Measurements from ENCODE around the gene CDCP1. TPM values are rescaled to one million over a fixed set of nuclear protein-coding genes. Genes with fewer than 3 reads are reported as not detected.

Gene CDCP1
- total and polyA plus RNA-seq, 2 donors (not counting 1 experiment from before 2014, with no cell fraction given), result not detected

DNA sequence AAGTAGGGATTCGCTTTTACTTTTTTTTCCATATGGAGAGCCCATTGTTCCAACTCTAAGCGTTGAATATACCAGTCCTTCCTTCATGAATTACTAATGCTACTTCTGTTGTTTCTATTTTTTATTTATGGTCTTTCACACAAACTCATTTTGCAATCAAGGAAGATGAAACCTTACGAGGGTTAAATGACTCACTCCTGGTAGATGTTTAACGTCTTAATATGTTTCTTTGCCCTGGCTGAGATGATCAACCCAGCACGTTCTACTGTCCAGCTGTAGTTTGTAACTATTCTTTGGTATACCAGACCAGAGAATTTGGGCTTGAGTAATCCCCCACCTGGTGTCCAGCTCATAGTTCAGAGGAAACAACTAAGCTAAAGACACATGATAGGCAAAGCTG lies 23.1 kb downstream of the CDCP1 start:
- Histone ChIP-seq H3K27me3 (replicated peaks in 1 of 4; ENCODE audit: control extremely low read depth in 1 of 4, control insufficient read depth in 3 of 4, insufficient read depth in 4 of 4, low read length in 3 of 4) (peaks cover 0 to 10% (median 4%) of the 10 kb centered on the region in 4 experiments), H3K4me2 (replicated peaks; ENCODE audit: low read depth, low read length, poor library complexity, severe bottlenecking) (no peak overlapping the region), H3K36me3 (replicated peaks in 1 of 2; ENCODE audit: control extremely low read depth in 1 of 2, control insufficient read depth in 1 of 2, extremely low read depth in 1 of 2, insufficient read depth in 2 of 2, low read length in 1 of 2) (no peaks in the 10 kb centered on the region), H3K79me2 (ENCODE audit: control insufficient read depth, insufficient read depth, low read length) (no peaks in the 10 kb centered on the region), H4K20me1 (ENCODE audit: control insufficient read depth, insufficient read depth, low read length, poor library complexity, severe bottlenecking) (no peaks in the 10 kb centered on the region), H3K9me3 (ENCODE audit: control extremely low read depth in 1 of 3, control insufficient read depth in 2 of 3, insufficient read depth in 1 of 3, low read length in 2 of 3) (no peaks in the 10 kb centered on the region), H3K4me3 (ENCODE audit: control extremely low read depth in 1 of 5, extremely low read depth in 1 of 5, insufficient read depth in 1 of 5, low read depth in 2 of 5, low read length in 4 of 5) (no peak overlapping the region), H2AFZ (ENCODE audit: insufficient read depth, low read depth, low read length, poor library complexity, severe bottlenecking) (no peak overlapping the region), H3K27ac (ENCODE audit: low read length in 2 of 2) (no peak overlapping the region), H3K9ac (ENCODE audit: low read length) (no peak overlapping the region), H3K4me1 (ENCODE audit: control insufficient read depth in 2 of 2, insufficient read depth in 2 of 2, low read length in 2 of 2) (no peaks in the 10 kb centered on the region)
- CTCF ChIA-PET, result no interaction called here
- ATAC-seq (ENCODE audit: low read depth), result no peak
- no peaks in the 10 kb centered on the region for H3K9me3 Mint-ChIP-seq (ENCODE audit: insufficient read depth)
- DNase-seq, result no peak
- TF ChIP-seq, protein P1, sequence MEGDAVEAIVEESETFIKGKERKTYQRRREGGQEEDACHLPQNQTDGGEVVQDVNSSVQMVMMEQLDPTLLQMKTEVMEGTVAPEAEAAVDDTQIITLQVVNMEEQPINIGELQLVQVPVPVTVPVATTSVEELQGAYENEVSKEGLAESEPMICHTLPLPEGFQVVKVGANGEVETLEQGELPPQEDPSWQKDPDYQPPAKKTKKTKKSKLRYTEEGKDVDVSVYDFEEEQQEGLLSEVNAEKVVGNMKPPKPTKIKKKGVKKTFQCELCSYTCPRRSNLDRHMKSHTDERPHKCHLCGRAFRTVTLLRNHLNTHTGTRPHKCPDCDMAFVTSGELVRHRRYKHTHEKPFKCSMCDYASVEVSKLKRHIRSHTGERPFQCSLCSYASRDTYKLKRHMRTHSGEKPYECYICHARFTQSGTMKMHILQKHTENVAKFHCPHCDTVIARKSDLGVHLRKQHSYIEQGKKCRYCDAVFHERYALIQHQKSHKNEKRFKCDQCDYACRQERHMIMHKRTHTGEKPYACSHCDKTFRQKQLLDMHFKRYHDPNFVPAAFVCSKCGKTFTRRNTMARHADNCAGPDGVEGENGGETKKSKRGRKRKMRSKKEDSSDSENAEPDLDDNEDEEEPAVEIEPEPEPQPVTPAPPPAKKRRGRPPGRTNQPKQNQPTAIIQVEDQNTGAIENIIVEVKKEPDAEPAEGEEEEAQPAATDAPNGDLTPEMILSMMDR (IDR thresholded peaks at IDR 0.05), result no peak
- no peak for TF ChIP-seq EZH2 (IDR thresholded peaks at IDR 0.05; ENCODE audit: borderline replicate concordance, insufficient read depth, low read depth, low read length, poor library complexity, severe bottlenecking)
- H3K4me3 Mint-ChIP-seq, result no peak overlapping the region
- WGBS (ENCODE audit: insufficient coverage), result 100% methylated on average over 1 of the region's 5 CpGs
- intact Hi-C loops (cut with micrococcal nuclease), result no loop called here
- H3K4me1 Mint-ChIP-seq, result no peaks in the 10 kb centered on the region
- H3K27me3 Mint-ChIP-seq, result peaks cover 49% of the 10 kb centered on the region
- H3K27ac Mint-ChIP-seq, result no peak overlapping the region
- POLR2A ChIA-PET, result no interaction called here

DNA sequence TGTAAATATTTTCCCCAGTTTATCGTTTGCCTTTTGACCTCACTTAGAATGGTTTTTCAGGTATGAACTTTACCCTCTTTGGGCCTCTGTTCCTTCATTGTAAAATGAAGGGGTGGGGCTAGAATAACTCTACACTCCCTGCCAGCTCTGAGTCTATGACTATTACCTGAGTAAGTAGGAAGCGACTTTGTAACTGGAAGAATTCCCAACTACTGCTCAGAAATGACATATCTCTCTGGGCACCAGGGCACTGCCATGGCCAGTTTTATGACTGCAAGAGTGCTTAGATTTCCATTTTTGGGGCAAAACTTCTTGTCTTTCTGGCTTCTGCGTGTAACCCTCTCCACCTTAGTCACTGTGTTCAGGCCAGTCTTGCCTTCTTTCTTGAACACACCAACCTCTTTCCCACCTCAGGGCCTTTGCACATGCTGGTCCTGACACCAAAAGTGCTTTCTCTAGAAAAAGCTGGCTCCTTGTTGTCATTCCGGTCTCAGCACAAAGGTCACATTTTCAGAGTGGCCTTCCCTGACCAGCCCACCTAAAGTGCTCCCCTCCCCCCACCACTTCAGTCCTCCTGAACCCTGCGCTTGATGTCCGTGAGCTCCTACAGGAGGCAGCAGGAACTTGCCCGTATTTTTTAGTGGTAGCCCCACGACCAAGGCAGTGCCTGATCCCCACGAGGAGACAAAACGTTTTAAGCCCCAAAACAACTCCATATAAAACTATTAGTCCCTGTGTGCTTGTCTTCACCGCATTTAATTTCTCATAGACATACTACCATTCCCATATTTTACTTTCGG lies 25.6 kb downstream of the CDCP1 start:
- POLR2A ChIA-PET, result no interaction called here
- Histone ChIP-seq H3K36me3 (replicated peaks in 1 of 2; ENCODE audit: control extremely low read depth in 1 of 2, control insufficient read depth in 1 of 2, extremely low read depth in 1 of 2, insufficient read depth in 2 of 2, low read length in 1 of 2) (no peaks in the 10 kb centered on the region), H3K9me3 (ENCODE audit: control extremely low read depth in 1 of 3, control insufficient read depth in 2 of 3, insufficient read depth in 1 of 3, low read length in 2 of 3) (no peaks in the 10 kb centered on the region), H3K4me3 (ENCODE audit: control extremely low read depth in 1 of 5, extremely low read depth in 1 of 5, insufficient read depth in 1 of 5, low read depth in 2 of 5, low read length in 4 of 5) (no peak overlapping the region), H3K27me3 (replicated peaks in 1 of 4; ENCODE audit: control extremely low read depth in 1 of 4, control insufficient read depth in 3 of 4, insufficient read depth in 4 of 4, low read length in 3 of 4) (peaks cover 0 to 10% (median 3%) of the 10 kb centered on the region in 4 experiments), H3K27ac (ENCODE audit: low read length in 2 of 2) (no peak overlapping the region), H3K9ac (ENCODE audit: low read length) (no peak overlapping the region), H2AFZ (ENCODE audit: insufficient read depth, low read depth, low read length, poor library complexity, severe bottlenecking) (no peak overlapping the region), H3K79me2 (ENCODE audit: control insufficient read depth, insufficient read depth, low read length) (no peaks in the 10 kb centered on the region), H3K4me2 (replicated peaks; ENCODE audit: low read depth, low read length, poor library complexity, severe bottlenecking) (no peak overlapping the region), H3K4me1 (ENCODE audit: control insufficient read depth in 2 of 2, insufficient read depth in 2 of 2, low read length in 2 of 2) (no peaks in the 10 kb centered on the region), H4K20me1 (ENCODE audit: control insufficient read depth, insufficient read depth, low read length, poor library complexity, severe bottlenecking) (no peaks in the 10 kb centered on the region)
- TF ChIP-seq EZH2 (IDR thresholded peaks at IDR 0.05; ENCODE audit: borderline replicate concordance, insufficient read depth, low read depth, low read length, poor library complexity, severe bottlenecking), result no peak
- TF ChIP-seq, protein P1 (IDR thresholded peaks at IDR 0.05), result no peak
- WGBS (ENCODE audit: insufficient coverage), result 87% methylated on average over 8 of the region's 12 CpGs
- Mint-ChIP-seq H3K4me3 (no peak overlapping the region), H3K27me3 (peaks cover 47% of the 10 kb centered on the region), H3K27ac (no peak overlapping the region), H3K9me3 (ENCODE audit: insufficient read depth) (no peaks in the 10 kb centered on the region), H3K4me1 (no peaks in the 10 kb centered on the region)
- ATAC-seq (ENCODE audit: low read depth) (no peak), DNase-seq (no peak)
- CTCF ChIA-PET, result no interaction called here
- intact Hi-C loops (cut with micrococcal nuclease), result no loop called here
